Smooth muscle cell (in vitro differentiated cells): ENCODE measurements around the gene PML. TPM values are rescaled to one million over a fixed set of nuclear protein-coding genes. Genes with fewer than 3 reads are reported as not detected.

Experiments used
- DNase-seq: peaks from one replicate; lab custom pipeline; 2025; ENCODE audit not compliant: unreplicated experiment; lab: John Stamatoyannopoulos, UW
- H2AFZ ChIP-seq: fragments of 200-600 bp; sonication (generic); 2 replicates; pipeline ENCODE4 v1.6.0; 2016; ENCODE audit warnings: antibody characterized with exemption, low read depth, mild to moderate bottlenecking
- H3F3A ChIP-seq: fragments of 200-600 bp; sonication (generic); 2 replicates; pipeline ENCODE4 v1.6.0; 2017; ENCODE audit warnings: antibody characterized with exemption, low read depth
- H3K27ac ChIP-seq: fragments of 200-600 bp; sonication (generic); 2 replicates; pipeline ENCODE4 v1.5.1; 2016; ENCODE audit warnings: low read depth, mild to moderate bottlenecking
- H3K27me3 ChIP-seq: fragments of 200-600 bp; sonication (generic); 2 replicates; pipeline ENCODE4 v1.6.1; 2016; ENCODE audit warnings: low read depth, mild to moderate bottlenecking
- H3K36me3 ChIP-seq: fragments of 200-600 bp; sonication (generic); 2 replicates; pipeline ENCODE4 v1.5.1; 2016; ENCODE audit warnings: low read depth
- H3K4me1 ChIP-seq: fragments of 200-600 bp; sonication (generic); 2 replicates; pipeline ENCODE4 v1.5.1; 2016; ENCODE audit warnings: low read depth
- H3K4me2 ChIP-seq: fragments of 200-600 bp; sonication (generic); 2 replicates; pipeline ENCODE4 v1.6.0; 2016; ENCODE audit warnings: mild to moderate bottlenecking
- H3K4me3 ChIP-seq: fragments of 200-600 bp; sonication (generic); 2 replicates; pipeline ENCODE4 v1.5.1; 2016; ENCODE audit warnings: mild to moderate bottlenecking
- H3K79me2 ChIP-seq: fragments of 200-600 bp; sonication (generic); 2 replicates; pipeline ENCODE4 v1.6.0; 2016; ENCODE audit warnings: low read depth, mild to moderate bottlenecking
- H3K9ac ChIP-seq: fragments of 200-600 bp; sonication (generic); 2 replicates; pipeline ENCODE4 v1.6.0; 2016; ENCODE audit warnings: low read depth
- H3K9me3 ChIP-seq: fragments of 200-600 bp; sonication (generic); replicated peaks from 2 replicates; pipeline ENCODE4 v1.5.1; 2016; ENCODE audit warnings: low read depth
- H4K20me1 ChIP-seq: fragments of 200-600 bp; sonication (generic); 2 replicates; pipeline ENCODE4 v1.6.0; 2016; ENCODE audit warnings: low read depth
- WGBS: methylation state at CpG from one replicate; pipeline ENCODE4 v1.1.7; 2016; ENCODE audit warnings: low lambda C conversion rate; 5-methylcytosine and 5-hydroxymethylcytosine counted together
- polyA plus RNA-seq: library from polyadenylated mRNA; unstranded; fragments of >200 nt; fragmentation: Nextera tagmentation; extraction: Ambion mirVana; gene quantifications from 2 replicates; pipeline ENCODE4 v1.2.1, GENCODE V29; 2016
- total RNA-seq: library from RNA; depleted of rRNA; stranded (reverse); fragments of >200 nt; gene quantifications from 2 replicates; pipeline ENCODE4 v1.2.3, GENCODE V29; 2014
- TF ChIP-seq, protein P1 (sequence below): fragments of 200-600 bp; sonication (generic); IDR thresholded peaks from 2 replicates; pipeline ENCODE4 v1.5.1; 2017; ENCODE audit warnings: borderline replicate concordance, mild to moderate bottlenecking, antibody characterized with exemption; ENCODE audit not compliant: insufficient read depth, poor library complexity, severe bottlenecking

PML gene
- total and polyA plus RNA-seq, 2 experiments from 2014 or later = 33.7 to 34.1 TPM

- no peaks in the 10 kb centered on the region for H3K4me1 ChIP-seq
- TF ChIP-seq, protein P1, sequence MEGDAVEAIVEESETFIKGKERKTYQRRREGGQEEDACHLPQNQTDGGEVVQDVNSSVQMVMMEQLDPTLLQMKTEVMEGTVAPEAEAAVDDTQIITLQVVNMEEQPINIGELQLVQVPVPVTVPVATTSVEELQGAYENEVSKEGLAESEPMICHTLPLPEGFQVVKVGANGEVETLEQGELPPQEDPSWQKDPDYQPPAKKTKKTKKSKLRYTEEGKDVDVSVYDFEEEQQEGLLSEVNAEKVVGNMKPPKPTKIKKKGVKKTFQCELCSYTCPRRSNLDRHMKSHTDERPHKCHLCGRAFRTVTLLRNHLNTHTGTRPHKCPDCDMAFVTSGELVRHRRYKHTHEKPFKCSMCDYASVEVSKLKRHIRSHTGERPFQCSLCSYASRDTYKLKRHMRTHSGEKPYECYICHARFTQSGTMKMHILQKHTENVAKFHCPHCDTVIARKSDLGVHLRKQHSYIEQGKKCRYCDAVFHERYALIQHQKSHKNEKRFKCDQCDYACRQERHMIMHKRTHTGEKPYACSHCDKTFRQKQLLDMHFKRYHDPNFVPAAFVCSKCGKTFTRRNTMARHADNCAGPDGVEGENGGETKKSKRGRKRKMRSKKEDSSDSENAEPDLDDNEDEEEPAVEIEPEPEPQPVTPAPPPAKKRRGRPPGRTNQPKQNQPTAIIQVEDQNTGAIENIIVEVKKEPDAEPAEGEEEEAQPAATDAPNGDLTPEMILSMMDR = no peak
- H3F3A ChIP-seq = no peaks in the 10 kb centered on the region
- no peak overlapping the region for H3K4me2 ChIP-seq
- H3K79me2 ChIP-seq = no peaks in the 10 kb centered on the region
- H3K9me3 ChIP-seq = no peaks in the 10 kb centered on the region
- no peak overlapping the region for H3K9ac ChIP-seq
- no peak overlapping the region for H3K27ac ChIP-seq
- H3K36me3 ChIP-seq = no peaks in the 10 kb centered on the region
- no peaks in the 10 kb centered on the region for H3K27me3 ChIP-seq
- WGBS = 93% methylated on average over 5 of the region's 5 CpGs
- H3K4me3 ChIP-seq = no peak overlapping the region
- H2AFZ ChIP-seq = no peak overlapping the region
- H4K20me1 ChIP-seq = peaks cover 48% of the 10 kb centered on the region
- DNase-seq = no peak
Observed at GRCh38 chr15:74025436-74025835, 30.9 kb downstream of the PML start.

GRCh38 chr15:74027688-74028087 lies 33.2 kb downstream of the PML start:
- Histone ChIP-seq H3F3A (no peaks in the 10 kb centered on the region), H3K4me2 (no peak overlapping the region), H3K4me1 (no peaks in the 10 kb centered on the region), H3K79me2 (no peaks in the 10 kb centered on the region), H2AFZ (no peak overlapping the region), H3K27me3 (no peaks in the 10 kb centered on the region), H3K27ac (no peak overlapping the region), H3K36me3 (no peaks in the 10 kb centered on the region), H4K20me1 (peaks cover 26% of the 10 kb centered on the region), H3K9me3 (no peaks in the 10 kb centered on the region), H3K4me3 (no peak overlapping the region), H3K9ac (no peak overlapping the region)
- TF ChIP-seq, protein P1 = no peak
- DNase-seq = no peak
- WGBS = 98% methylated on average over 3 of the region's 3 CpGs

GRCh38 chr15:74028646-74029045 lies 34.1 kb downstream of the PML start:
- Histone ChIP-seq H3K27me3 (no peaks in the 10 kb centered on the region), H3K4me3 (no peak overlapping the region), H2AFZ (no peak overlapping the region), H3K4me1 (no peaks in the 10 kb centered on the region), H3K9ac (no peak overlapping the region), H3K79me2 (no peaks in the 10 kb centered on the region), H4K20me1 (peaks cover 19% of the 10 kb centered on the region), H3K4me2 (no peak overlapping the region), H3K36me3 (no peaks in the 10 kb centered on the region), H3K27ac (no peak overlapping the region), H3F3A (no peaks in the 10 kb centered on the region), H3K9me3 (no peaks in the 10 kb centered on the region)
- TF ChIP-seq, protein P1 = no peak
- 97% methylated on average over 3 of the region's 3 CpGs for WGBS
- DNase-seq = no peak

DNA sequence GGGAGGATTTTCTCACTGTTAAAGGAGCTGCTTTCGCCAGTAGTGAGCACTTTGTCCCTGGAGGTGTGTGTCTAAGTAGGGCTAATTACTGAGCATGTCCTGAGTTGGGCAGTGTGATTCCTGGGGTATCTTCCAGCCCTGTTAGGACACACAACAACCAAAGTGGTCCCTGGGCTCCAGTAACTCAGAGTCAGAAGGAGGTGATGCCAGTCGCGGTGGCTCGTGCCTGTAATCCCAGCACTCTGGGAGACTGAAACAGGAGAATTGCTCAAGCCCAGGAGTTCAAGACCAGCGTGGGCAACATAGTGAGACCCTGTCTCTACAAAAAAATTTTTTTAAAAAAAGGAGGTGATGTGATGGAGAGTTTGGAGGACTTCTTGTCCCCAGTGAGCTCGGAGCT lies 37.5 kb downstream of the PML start:
- whole genome bisulfite sequencing = 94% methylated on average over 6 of the region's 6 CpGs
- TF ChIP-seq, protein P1 = no peak
- DNase-seq = no peak
- Histone ChIP-seq H3K4me2 (no peak overlapping the region), H3K27me3 (no peaks in the 10 kb centered on the region), H3K4me3 (no peak overlapping the region), H3K27ac (no peak overlapping the region), H3F3A (no peaks in the 10 kb centered on the region), H3K79me2 (no peaks in the 10 kb centered on the region), H3K4me1 (no peaks in the 10 kb centered on the region), H3K36me3 (no peaks in the 10 kb centered on the region), H4K20me1 (peaks cover 6% of the 10 kb centered on the region), H3K9me3 (no peaks in the 10 kb centered on the region), H2AFZ (no peak overlapping the region), H3K9ac (no peak overlapping the region)
